SK-N-SH treated with all-trans-retinoic acid at 6 μM for 48 hours (cell line): Measurements from ENCODE around the gene OR8K3.

ENCODE experiments used
- PPARA ChIP-seq: fragments of 250-450 bp; sonication (Bioruptor Pico); IDR thresholded peaks from 2 replicates; pipeline ENCODE4 v1.5.0; 2020; ENCODE audit warnings: mild to moderate bottlenecking, borderline replicate concordance
- TF ChIP-seq, protein P1 (sequence below): fragments of 250-450 bp; sonication (Bioruptor Pico); IDR thresholded peaks from 2 replicates; pipeline ENCODE4 v1.5.1; 2021; ENCODE audit warnings: mild to moderate bottlenecking, moderate library complexity

The OR8K3 gene

GRCh38 chr11:56353991-56354390, 39.0 kb downstream of the OR8K3 start, which contains the start of gene OR8J1 (continued):
- TF ChIP-seq, protein P1, sequence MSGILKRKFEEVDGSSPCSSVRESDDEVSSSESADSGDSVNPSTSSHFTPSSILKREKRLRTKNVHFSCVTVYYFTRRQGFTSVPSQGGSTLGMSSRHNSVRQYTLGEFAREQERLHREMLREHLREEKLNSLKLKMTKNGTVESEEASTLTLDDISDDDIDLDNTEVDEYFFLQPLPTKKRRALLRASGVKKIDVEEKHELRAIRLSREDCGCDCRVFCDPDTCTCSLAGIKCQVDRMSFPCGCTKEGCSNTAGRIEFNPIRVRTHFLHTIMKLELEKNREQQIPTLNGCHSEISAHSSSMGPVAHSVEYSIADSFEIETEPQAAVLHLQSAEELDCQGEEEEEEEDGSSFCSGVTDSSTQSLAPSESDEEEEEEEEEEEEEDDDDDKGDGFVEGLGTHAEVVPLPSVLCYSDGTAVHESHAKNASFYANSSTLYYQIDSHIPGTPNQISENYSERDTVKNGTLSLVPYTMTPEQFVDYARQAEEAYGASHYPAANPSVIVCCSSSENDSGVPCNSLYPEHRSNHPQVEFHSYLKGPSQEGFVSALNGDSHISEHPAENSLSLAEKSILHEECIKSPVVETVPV = no peak
- no peak for TF ChIP-seq PPARA (CRISPR knock-in tag)
